HFF-Myc (cell line): ENCODE results near the gene GPR68.
A peak's percentile ranks its signal among the peaks of the same experiment; 100 is the strongest.
"Not testable (repeated sequence)": the region's sequence is repeated elsewhere in the genome, so short reads cannot be mapped to it uniquely, and the experiment has no call there.

Experiments used
- DNase-seq: peaks from one replicate; pipeline ENCODE4 v3.0.0-alpha.2; 2011; ENCODE audit warnings: low read depth; ENCODE audit errors: extremely low read depth
- H3K4me3 ChIP-seq: replicated peaks from 2 replicates; pipeline ENCODE4 v1.5.1; 2011; ENCODE audit warnings: low read depth, mild to moderate bottlenecking, control low read depth, low read length
- CTCF ChIP-seq: IDR thresholded peaks from 2 replicates; pipeline ENCODE4 v1.5.1; 2012; ENCODE audit warnings: mild to moderate bottlenecking, low read depth, low read length, control low read depth; ENCODE audit errors: missing control alignments

Gene GPR68

GRCh38 chr14:91267965-91268437, 23.5 kb upstream of the GPR68 start:
- no peak for TF ChIP-seq CTCF
- no peak for DNase-seq
- no peak overlapping the region for H3K4me3 ChIP-seq

GRCh38 chr14:91266276-91266675, 21.8 kb upstream of the GPR68 start:
- not testable (repeated sequence) for DNase-seq, H3K4me3 ChIP-seq

- no peak overlapping the region for H3K4me3 ChIP-seq
- no peak for TF ChIP-seq CTCF
- no peak for DNase-seq
Observed at GRCh38 chr14:91265404-91265803, 20.9 kb upstream of the GPR68 start.

- no peak for DNase-seq
- H3K4me3 ChIP-seq, result peak overlapping the region; percentile 21; the same call in 1 of the 2 replicates
- no peak for TF ChIP-seq CTCF
Observed at GRCh38 chr14:91264151-91265150, 19.9 kb upstream of the GPR68 start.

- no peak for TF ChIP-seq CTCF
- no peak for DNase-seq
- H3K4me3 ChIP-seq, result no peak overlapping the region
Observed at GRCh38 chr14:91263329-91263728, 18.8 kb upstream of the GPR68 start.

- no peak for DNase-seq
- no peak for TF ChIP-seq CTCF
- no peak overlapping the region for H3K4me3 ChIP-seq
Observed at GRCh38 chr14:91261986-91262549, 17.6 kb upstream of the GPR68 start.

- TF ChIP-seq CTCF, result no peak
- DNase-seq, result no peak
- H3K4me3 ChIP-seq, result no peak overlapping the region
Observed at GRCh38 chr14:91261115-91261514, 16.6 kb upstream of the GPR68 start.
